Activated T-cell treated with anti-CD3 and anti-CD28 coated beads, Interleukin-2, amount 50 U/mL, for 4 hours (primary cell): ENCODE data around the gene FTHL17. TPM values are rescaled to one million over a fixed set of nuclear protein-coding genes. Genes with fewer than 3 reads are reported as not detected.

Source experiments
- total RNA-seq, 3 donors: library from RNA; stranded (reverse); gene quantifications; one replicate each; pipeline ENCODE4 v1.2.1, GENCODE V29; 2021

The FTHL17 gene
- total RNA-seq, 3 donors from 2014 or later, result not detected

Other genes starting within 250 kb of the FTHL17 start
- gene TAB3, start 182.8 kb downstream of the FTHL17 start, total RNA-seq, result 10 to 100 TPM; 18.1 to 22.0 (median 19.3) TPM